ENCODE data around the gene EAF1.

Gene EAF1

DNA sequence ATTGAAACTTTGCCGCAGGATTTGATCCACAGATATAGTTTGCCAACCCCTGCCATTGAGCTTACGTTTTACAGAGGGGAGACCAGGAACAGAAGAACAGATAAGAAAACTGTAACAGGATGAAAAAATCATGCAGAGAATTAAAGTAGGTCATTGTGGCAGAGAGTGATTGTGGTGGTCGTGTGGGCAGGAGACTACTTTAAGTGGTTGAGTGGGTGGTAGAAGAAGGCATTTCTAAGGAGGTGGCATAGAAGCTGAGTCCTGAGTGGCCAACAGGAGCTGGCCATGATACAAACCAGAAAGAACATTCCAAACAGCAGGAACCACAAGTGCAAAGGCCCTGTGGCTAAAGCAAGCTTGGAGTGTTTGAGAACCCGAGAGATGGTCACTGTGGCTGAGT lies 59.6 kb downstream of the EAF1 start:
- no peak for DNase-seq

DNA sequence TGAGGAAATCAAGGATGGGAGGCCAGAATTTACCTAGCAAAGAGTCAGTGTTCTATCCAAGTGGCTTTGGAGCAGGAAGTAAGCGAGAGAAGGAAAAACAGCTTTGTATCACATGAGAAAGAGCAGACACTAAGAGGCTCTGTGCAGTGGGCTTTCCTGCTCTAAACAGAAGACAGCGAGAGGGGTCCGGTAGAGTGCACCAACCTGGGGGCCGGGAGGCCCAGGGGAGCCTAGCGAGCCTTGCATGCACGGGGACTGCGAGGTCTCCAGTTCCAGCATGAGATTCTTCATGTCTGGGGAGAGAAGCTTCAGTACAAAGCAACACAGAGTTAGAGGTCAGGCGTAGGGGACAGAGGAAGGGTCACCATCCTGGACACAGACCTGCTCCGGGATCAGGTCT lies 60.6 kb downstream of the EAF1 start:
- DNase-seq, result no peak

DNA sequence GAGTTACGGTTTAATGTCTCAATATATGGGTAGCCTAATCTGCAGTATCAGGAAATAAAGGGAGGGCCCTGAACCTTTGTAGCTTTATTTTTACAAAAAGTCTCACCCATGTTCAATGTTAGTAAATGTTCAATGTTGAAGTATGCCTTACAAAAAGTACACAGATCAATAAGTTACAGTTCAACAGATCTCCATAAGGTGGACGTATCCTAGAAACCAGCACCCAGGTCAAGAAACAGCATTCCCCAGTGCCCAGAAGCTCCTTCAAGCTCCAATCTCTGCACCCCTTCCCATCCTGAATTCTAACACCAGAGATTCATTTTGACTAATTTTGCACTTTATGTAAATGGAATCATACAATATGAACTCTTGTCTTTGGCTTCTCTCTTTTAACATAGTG lies 62.8 kb downstream of the EAF1 start:
- DNase-seq, result no peak

DNA sequence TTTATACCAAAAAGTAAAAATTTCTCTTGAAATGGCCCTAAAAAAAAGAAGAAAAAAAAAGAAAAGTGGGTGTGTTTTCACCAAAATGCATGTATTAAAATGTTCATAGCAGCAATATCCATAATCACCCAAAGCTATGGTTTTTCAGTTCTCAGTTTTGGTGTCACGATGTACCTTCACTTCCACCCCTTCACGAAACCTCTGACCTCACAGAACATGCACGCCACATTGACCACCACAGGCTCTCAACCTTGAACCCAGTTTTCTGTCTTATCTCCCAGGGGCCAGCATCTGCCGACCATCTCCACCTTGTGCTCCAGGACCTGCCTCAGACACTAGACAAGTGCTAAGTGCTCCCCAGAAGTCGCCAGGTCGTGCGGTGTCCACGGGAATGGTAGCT lies 63.7 kb downstream of the EAF1 start:
- DNase-seq, result no peak
